HL-60 (cell line): ENCODE results near the gene ENOSF1.

Source experiments
- DNase-seq, 2 experiments: peaks; one replicate each; pipeline ENCODE4 v3.0.0-alpha.2; 2010 to 2020; ENCODE audit warnings: low read depth in 1 of 2, low spot score in 1 of 2
- H3K27ac ChIP-seq: fragments of 250-450 bp; sonication (Bioruptor Pico); replicated peaks from 2 replicates; pipeline ENCODE4 v1.5.1; 2020; ENCODE audit warnings: mild to moderate bottlenecking, moderate library complexity
- H3K27me3 ChIP-seq: fragments of 250-450 bp; sonication (Bioruptor Pico); 2 replicates; pipeline ENCODE4 v1.5.1; 2021; ENCODE audit warnings: mild to moderate bottlenecking, moderate library complexity; ENCODE audit not compliant: insufficient read depth, poor library complexity, severe bottlenecking
- H3K4me3 ChIP-seq: replicated peaks from 2 replicates; pipeline ENCODE4 v1.5.1; 2011; ENCODE audit warnings: mild to moderate bottlenecking, control low read depth, low read length; ENCODE audit not compliant: insufficient read depth
- GABPA ChIP-seq: IDR thresholded peaks from 2 replicates; pipeline ENCODE4 v1.6.1; 2012; ENCODE audit warnings: low read depth
- POLR2AphosphoS5 ChIP-seq: IDR thresholded peaks from 2 replicates; pipeline ENCODE4 v1.6.1; 2012; ENCODE audit warnings: low read depth
- SPI1 ChIP-seq: IDR thresholded peaks from 2 replicates; pipeline ENCODE4 v1.6.1; 2012; ENCODE audit warnings: low read depth, mild to moderate bottlenecking, borderline replicate concordance
- TF ChIP-seq, protein P1 (sequence below): IDR thresholded peaks from one replicate; pipeline ENCODE4 v1.5.1; 2011; ENCODE audit warnings: low read length, control low read depth, inconsistent platforms; ENCODE audit not compliant: insufficient read depth
- TF ChIP-seq, protein P2 (sequence below): IDR thresholded peaks from 2 replicates; pipeline ENCODE4 v1.6.1; 2012; ENCODE audit warnings: low read depth; ENCODE audit not compliant: insufficient replicate concordance

ENOSF1 gene

DNA sequence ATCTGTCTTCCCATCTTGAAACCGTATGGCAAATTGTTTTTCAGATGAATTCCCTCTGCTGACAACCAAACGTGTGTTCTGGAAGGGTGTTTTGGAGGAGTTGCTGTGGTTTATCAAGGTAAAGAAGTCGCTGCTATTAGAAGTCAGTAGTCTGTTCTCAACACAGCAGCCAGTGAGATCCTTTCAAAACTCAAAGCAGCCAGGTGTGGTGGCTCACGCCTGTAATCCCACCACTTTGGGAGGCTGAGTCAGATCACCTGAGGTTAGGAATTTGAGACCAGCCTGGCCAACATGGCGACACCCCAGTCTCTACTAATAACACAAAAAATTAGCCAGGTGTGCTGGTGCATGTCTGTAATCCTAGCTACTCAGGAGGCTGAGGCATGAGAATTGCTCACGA, 52.8 kb downstream of the ENOSF1 start:
- Histone ChIP-seq H3K27ac (no peak overlapping the region), H3K27me3 (no peaks in the 10 kb centered on the region), H3K4me3 (no peak overlapping the region; the same call in 1 of the 2 replicates)
- no peak for DNase-seq
- TF ChIP-seq SPI1 = no peak
- TF ChIP-seq, protein P1, sequence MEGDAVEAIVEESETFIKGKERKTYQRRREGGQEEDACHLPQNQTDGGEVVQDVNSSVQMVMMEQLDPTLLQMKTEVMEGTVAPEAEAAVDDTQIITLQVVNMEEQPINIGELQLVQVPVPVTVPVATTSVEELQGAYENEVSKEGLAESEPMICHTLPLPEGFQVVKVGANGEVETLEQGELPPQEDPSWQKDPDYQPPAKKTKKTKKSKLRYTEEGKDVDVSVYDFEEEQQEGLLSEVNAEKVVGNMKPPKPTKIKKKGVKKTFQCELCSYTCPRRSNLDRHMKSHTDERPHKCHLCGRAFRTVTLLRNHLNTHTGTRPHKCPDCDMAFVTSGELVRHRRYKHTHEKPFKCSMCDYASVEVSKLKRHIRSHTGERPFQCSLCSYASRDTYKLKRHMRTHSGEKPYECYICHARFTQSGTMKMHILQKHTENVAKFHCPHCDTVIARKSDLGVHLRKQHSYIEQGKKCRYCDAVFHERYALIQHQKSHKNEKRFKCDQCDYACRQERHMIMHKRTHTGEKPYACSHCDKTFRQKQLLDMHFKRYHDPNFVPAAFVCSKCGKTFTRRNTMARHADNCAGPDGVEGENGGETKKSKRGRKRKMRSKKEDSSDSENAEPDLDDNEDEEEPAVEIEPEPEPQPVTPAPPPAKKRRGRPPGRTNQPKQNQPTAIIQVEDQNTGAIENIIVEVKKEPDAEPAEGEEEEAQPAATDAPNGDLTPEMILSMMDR = no peak
- TF ChIP-seq GABPA = no peak
- TF ChIP-seq POLR2AphosphoS5 = no peak
- TF ChIP-seq, protein P2, sequence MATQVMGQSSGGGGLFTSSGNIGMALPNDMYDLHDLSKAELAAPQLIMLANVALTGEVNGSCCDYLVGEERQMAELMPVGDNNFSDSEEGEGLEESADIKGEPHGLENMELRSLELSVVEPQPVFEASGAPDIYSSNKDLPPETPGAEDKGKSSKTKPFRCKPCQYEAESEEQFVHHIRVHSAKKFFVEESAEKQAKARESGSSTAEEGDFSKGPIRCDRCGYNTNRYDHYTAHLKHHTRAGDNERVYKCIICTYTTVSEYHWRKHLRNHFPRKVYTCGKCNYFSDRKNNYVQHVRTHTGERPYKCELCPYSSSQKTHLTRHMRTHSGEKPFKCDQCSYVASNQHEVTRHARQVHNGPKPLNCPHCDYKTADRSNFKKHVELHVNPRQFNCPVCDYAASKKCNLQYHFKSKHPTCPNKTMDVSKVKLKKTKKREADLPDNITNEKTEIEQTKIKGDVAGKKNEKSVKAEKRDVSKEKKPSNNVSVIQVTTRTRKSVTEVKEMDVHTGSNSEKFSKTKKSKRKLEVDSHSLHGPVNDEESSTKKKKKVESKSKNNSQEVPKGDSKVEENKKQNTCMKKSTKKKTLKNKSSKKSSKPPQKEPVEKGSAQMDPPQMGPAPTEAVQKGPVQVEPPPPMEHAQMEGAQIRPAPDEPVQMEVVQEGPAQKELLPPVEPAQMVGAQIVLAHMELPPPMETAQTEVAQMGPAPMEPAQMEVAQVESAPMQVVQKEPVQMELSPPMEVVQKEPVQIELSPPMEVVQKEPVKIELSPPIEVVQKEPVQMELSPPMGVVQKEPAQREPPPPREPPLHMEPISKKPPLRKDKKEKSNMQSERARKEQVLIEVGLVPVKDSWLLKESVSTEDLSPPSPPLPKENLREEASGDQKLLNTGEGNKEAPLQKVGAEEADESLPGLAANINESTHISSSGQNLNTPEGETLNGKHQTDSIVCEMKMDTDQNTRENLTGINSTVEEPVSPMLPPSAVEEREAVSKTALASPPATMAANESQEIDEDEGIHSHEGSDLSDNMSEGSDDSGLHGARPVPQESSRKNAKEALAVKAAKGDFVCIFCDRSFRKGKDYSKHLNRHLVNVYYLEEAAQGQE = no peak

DNA sequence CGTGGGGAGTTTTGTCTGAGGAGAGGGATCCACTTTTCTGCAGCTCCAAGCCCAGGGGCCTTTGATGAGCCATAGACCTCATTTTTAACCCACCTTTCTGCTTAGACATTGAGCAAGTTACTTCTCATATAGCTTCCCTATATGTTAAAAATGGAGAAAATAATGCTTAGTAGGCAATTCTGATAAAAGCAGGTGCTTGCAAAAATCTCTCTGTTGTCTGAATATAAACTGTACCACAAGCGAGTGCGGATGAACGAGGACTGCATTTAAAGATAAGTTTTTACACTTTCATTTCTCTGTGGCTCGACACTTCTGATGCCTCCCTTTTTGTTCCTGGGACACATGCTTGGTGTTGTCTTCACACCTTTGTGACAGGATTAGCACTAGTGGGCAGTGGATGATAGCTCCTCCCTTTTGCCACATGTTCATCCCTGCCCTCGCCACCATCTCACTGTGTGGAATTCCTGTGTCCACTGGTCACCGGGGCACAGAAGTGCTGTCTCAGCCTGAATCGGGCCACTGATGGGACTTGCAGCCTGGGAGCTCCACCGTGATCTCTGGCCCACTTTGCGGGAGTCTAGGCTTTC, 53.4 kb downstream of the ENOSF1 start:
- no peaks in the 10 kb centered on the region for H3K27me3 ChIP-seq
- peak overlapping the region; percentile 99 for H3K27ac ChIP-seq
- H3K4me3 ChIP-seq = peak overlapping the region; percentile 79
- DNase-seq = no peak
- TF ChIP-seq SPI1 = no peak

GRCh38 chr18:658001-658946, 54.2 kb downstream of the ENOSF1 start:
- Histone ChIP-seq H3K27ac (peak overlapping the region; percentile 99), H3K27me3 (no peaks in the 10 kb centered on the region), H3K4me3 (peak overlapping the region; percentile 79)
- DNase-seq = peak; percentile 77 to 97
- TF ChIP-seq, protein P2 = no peak
- TF ChIP-seq POLR2AphosphoS5 (peak; percentile 85), GABPA (no peak), SPI1 (peak; percentile 6; the same call in 1 of the 2 replicates)
- TF ChIP-seq, protein P1 = no peak

DNA sequence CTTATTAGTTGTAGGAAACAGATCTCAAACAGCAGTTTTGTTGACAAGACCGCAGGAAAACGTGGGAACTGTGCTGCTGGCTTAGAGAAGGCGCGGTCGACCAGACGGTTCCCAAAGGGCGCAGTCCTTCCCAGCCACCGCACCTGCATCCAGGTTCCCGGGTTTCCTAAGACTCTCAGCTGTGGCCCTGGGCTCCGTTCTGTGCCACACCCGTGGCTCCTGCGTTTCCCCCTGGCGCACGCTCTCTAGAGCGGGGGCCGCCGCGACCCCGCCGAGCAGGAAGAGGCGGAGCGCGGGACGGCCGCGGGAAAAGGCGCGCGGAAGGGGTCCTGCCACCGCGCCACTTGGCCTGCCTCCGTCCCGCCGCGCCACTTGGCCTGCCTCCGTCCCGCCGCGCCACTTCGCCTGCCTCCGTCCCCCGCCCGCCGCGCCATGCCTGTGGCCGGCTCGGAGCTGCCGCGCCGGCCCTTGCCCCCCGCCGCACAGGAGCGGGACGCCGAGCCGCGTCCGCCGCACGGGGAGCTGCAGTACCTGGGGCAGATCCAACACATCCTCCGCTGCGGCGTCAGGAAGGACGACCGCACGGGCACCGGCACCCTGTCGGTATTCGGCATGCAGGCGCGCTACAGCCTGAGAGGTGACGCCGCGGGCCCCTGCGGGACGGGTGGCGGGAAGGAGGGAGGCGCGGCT, 55.0 kb downstream of the ENOSF1 start, which contains the start of gene TYMS:
Gene TYMS, plus strand, starts transcription at position 343 of the 690 bp plus-strand sequence. Its CDS starts 90 bp downstream, at position 433.
- TF ChIP-seq POLR2AphosphoS5 = peak; percentile 61; the same call in 1 of the 2 replicates
- TF ChIP-seq, protein P1 = no peak
- TF ChIP-seq SPI1 = 0 out of 2 replicates have a peak, but pooled peaks have one; percentile 3
- no peak for TF ChIP-seq GABPA
- TF ChIP-seq, protein P2 = peak; percentile 43
- H3K27ac ChIP-seq = peak within 1 kb of the TSS; percentile 99
- no peaks in the 10 kb centered on the region for H3K27me3 ChIP-seq
- peak; percentile 59 to 83 for DNase-seq
- peak within 1 kb of the TSS; percentile 79 for H3K4me3 ChIP-seq
